Lower lobe of right lung (tissue), 2 donors: Measurements from ENCODE around the gene FAM170B. TPM values are rescaled to one million over a fixed set of nuclear protein-coding genes. Genes with fewer than 3 reads are reported as not detected.

ENCODE experiments used
- ATAC-seq, 2 donors: fragments of 200-7000 bp; cut with Tn5 transposase; one replicate each; pipeline ENCODE4 v1.9.1; 2020 to 2022; ENCODE audit warnings: mild to moderate bottlenecking in 2 of 2, moderate library complexity in 2 of 2
- DNase-seq: peaks from one replicate; pipeline ENCODE4 v3.0.0-alpha.2; 2020
- H3K27ac ChIP-seq: fragments of 200-600 bp; one replicate; pipeline ENCODE4 v1.8.0; 2022
- H3K27me3 ChIP-seq: fragments of 200-600 bp; one replicate; pipeline ENCODE4 v1.8.0; 2022; ENCODE audit warnings: low read depth
- H3K36me3 ChIP-seq: fragments of 200-600 bp; one replicate; pipeline ENCODE4 v1.8.0; 2022; ENCODE audit warnings: mild to moderate bottlenecking
- H3K4me1 ChIP-seq: fragments of 200-600 bp; one replicate; pipeline ENCODE4 v1.8.0; 2022
- H3K4me3 ChIP-seq: fragments of 200-600 bp; one replicate; pipeline ENCODE4 v1.8.0; 2022; ENCODE audit warnings: mild to moderate bottlenecking
- H3K9me3 ChIP-seq: fragments of 200-600 bp; one replicate; pipeline ENCODE4 v1.8.0; 2022
- CTCF ChIP-seq: fragments of 200-600 bp; IDR thresholded peaks from one replicate; pipeline ENCODE4 v1.8.0; 2022; ENCODE audit warnings: antibody characterized with exemption, mild to moderate bottlenecking
- intact Hi-C: fragments of 100-400 bp; cut with DNase I; formaldehyde crosslinking; loops from one replicate; pipeline ENCODE4 v1.11.0; 2022
- total RNA-seq: library from RNA; stranded (reverse); fragmentation: NEBNext Ultra II Directional; extraction: Animal tissue kit (Norgen Biotek cat#: 25700); gene quantifications from one replicate; pipeline ENCODE4 v1.2.1, GENCODE V29; 2021
- donor health status: DM: no; HTN: yes; CAD: no; lungs with severe emphysema.

FAM170B gene
- total RNA-seq, 1 donor from 2014 or later: not detected

DNA sequence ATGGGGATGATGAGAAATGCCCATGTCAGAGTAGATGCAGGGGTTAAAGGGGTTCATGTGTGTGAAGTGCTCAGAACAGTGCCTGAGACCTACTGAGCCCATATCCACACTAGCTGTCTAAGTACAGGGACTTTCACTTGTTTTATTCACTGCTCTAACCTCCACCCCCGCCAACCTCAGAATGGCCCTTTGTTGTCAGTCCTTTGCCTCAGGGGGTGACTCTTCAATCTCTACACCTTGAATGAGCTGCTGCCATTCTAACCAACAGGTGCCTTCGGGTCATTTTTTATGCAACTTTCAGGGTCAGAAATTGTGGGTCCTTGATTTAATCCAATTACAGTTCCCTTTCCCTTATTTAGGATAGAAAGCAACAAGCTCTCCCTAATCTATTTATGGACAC lies 44.7 kb downstream of the FAM170B start:
- Histone ChIP-seq H3K4me3 (no peak overlapping the region), H3K4me1 (peaks cover 16% of the 10 kb centered on the region), H3K27ac (no peak overlapping the region), H3K36me3 (no peaks in the 10 kb centered on the region), H3K9me3 (no peaks in the 10 kb centered on the region), H3K27me3 (no peaks in the 10 kb centered on the region)
- intact Hi-C loops: no loop called here
- no peak for TF ChIP-seq CTCF
- ATAC-seq: no peak
- DNase-seq: no peak

DNA sequence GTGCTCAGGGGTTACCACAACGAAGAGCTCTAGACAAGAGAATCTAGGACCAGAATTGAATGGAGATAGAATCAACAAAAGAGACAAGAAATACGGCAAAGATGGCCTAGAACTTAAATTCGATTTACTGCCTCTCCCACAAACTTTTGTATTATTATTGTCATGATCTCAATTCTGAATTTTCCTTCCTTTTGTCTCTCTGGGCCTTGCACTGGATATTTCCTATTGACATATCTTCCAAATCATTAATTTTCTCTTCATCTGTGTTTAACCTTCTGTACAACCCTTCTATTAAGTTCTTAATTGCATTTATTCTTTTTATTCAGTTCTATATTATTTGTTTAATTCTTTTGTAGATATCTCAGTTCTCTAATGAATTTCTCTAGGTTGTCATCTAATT lies 46.9 kb downstream of the FAM170B start:
- no peak overlapping the region for H3K27ac ChIP-seq
- no peaks in the 10 kb centered on the region for H3K9me3 ChIP-seq
- no peak for DNase-seq
- no peaks in the 10 kb centered on the region for H3K36me3 ChIP-seq
- intact Hi-C loops: no loop called here
- H3K27me3 ChIP-seq: no peaks in the 10 kb centered on the region
- no peak overlapping the region for H3K4me3 ChIP-seq
- H3K4me1 ChIP-seq: peaks cover 28% of the 10 kb centered on the region
- TF ChIP-seq CTCF: no peak
- ATAC-seq: no peak

DNA sequence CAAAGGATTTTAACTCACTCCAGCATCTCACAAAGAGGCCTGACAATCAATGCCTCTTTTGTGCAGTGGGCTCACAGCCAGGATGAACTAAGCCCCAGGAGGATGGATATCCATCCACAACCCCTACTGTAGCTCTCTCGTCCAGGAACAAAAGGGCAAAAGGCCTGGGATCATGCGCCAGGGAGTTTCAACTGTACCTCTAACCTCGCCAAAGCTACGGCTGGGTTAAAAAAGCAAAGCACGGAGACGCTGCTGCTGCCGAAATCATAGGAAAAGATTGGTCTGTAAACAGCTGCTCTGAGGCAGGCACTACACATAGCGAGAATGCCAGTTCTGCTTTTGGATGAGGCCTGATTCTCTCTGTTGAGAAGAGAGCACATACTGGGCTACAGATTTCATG lies 50.6 kb downstream of the FAM170B start:
- peaks cover 40% of the 10 kb centered on the region for H3K4me1 ChIP-seq
- no peaks in the 10 kb centered on the region for H3K27me3 ChIP-seq
- no peaks in the 10 kb centered on the region for H3K36me3 ChIP-seq
- H3K4me3 ChIP-seq: no peak overlapping the region
- no peak for DNase-seq
- TF ChIP-seq CTCF: no peak
- peak in 1 of 2 donors; percentile 5 for ATAC-seq
- no peaks in the 10 kb centered on the region for H3K9me3 ChIP-seq
- intact Hi-C loops: no loop called here
- no peak overlapping the region for H3K27ac ChIP-seq

GRCh38 chr10:49082766-49083165 lies 51.1 kb downstream of the FAM170B start:
- peaks cover 45% of the 10 kb centered on the region for H3K4me1 ChIP-seq
- peak overlapping the region; percentile 9 for H3K27ac ChIP-seq
- ATAC-seq (no peak), DNase-seq (no peak)
- H3K27me3 ChIP-seq: no peaks in the 10 kb centered on the region
- no peaks in the 10 kb centered on the region for H3K9me3 ChIP-seq
- H3K4me3 ChIP-seq: no peak overlapping the region
- intact Hi-C loops: no loop called here
- H3K36me3 ChIP-seq: no peaks in the 10 kb centered on the region
- TF ChIP-seq CTCF: no peak

- intact Hi-C loops: no loop called here
- Histone ChIP-seq H3K27me3 (no peaks in the 10 kb centered on the region), H3K4me3 (no peak overlapping the region), H3K27ac (peak overlapping the region; percentile 25), H3K9me3 (no peaks in the 10 kb centered on the region), H3K36me3 (no peaks in the 10 kb centered on the region), H3K4me1 (peaks cover 55% of the 10 kb centered on the region)
- DNase-seq: no peak
- ATAC-seq: no peak
- TF ChIP-seq CTCF: no peak
These were observed 52.1 kb downstream of the FAM170B start for GRCh38 chr10:49081547-49082275.

Other genes with a start within 250 kb of the FAM170B start
- gene LRRC18, start 194.2 kb downstream of the FAM170B start, total RNA-seq: 3.3 TPM
- gene VSTM4, start 18.5 kb downstream of the FAM170B start, total RNA-seq: 18.7 TPM
- gene TMEM273, start 54.4 kb upstream of the FAM170B start, total RNA-seq: 48.5 TPM
- gene C10orf71, start 165.1 kb upstream of the FAM170B start, total RNA-seq: not detected